Brain microvascular endothelial cell (primary cell): Measurements from ENCODE around the gene ITGA4.

Experiments
- DNase-seq: peaks from one replicate; pipeline ENCODE4 v3.0.0-alpha.2; 2020
- H3K27ac ChIP-seq: fragments of 250-450 bp; sonication (Bioruptor Pico); 2 replicates; pipeline ENCODE4 v1.5.1; 2020; ENCODE audit warnings: mild to moderate bottlenecking, moderate library complexity
- H3K27me3 ChIP-seq: fragments of 250-450 bp; sonication (Bioruptor Pico); replicated peaks from 2 replicates; pipeline ENCODE4 v1.5.1; 2020; ENCODE audit warnings: mild to moderate bottlenecking
- H3K36me3 ChIP-seq: fragments of 250-450 bp; sonication (Bioruptor Pico); replicated peaks from 2 replicates; pipeline ENCODE4 v1.5.1; 2020; ENCODE audit warnings: mild to moderate bottlenecking
- H3K4me3 ChIP-seq: 2 replicates; pipeline ENCODE4 v1.5.1; 2011; ENCODE audit warnings: low read depth, mild to moderate bottlenecking, control low read depth, low read length, moderate library complexity
- CTCF ChIP-seq: IDR thresholded peaks from 2 replicates; pipeline ENCODE4 v1.5.1; 2011; ENCODE audit warnings: low read depth, mild to moderate bottlenecking, moderate library complexity, low read length, control low read depth, inconsistent platforms; ENCODE audit errors: missing control alignments
- in situ Hi-C: cut with HindIII; loops from 2 replicates; pipeline ENCODE4 v1.10.0; 2017; ENCODE audit warnings: low sequenced_read_pairs, low pct_ligation_motif_present

The ITGA4 gene

GRCh38 chr2:181581534-181581933, 124.3 kb downstream of the ITGA4 start:
- peak; percentile 36 for TF ChIP-seq CTCF
- no peak for DNase-seq
- in situ Hi-C loops, result no loop called here

GRCh38 chr2:181585732-181586131, 128.5 kb downstream of the ITGA4 start:
- Histone ChIP-seq H3K4me3 (no peak overlapping the region), H3K27ac (no peak overlapping the region), H3K27me3 (no peaks in the 10 kb centered on the region), H3K36me3 (no peaks in the 10 kb centered on the region)
- TF ChIP-seq CTCF, result no peak
- DNase-seq, result no peak
- in situ Hi-C loops, result no loop called here

More at GRCh38 chr2:181581534-181581933, 124.3 kb downstream of the ITGA4 start:
- Histone ChIP-seq H3K4me3 (no peak overlapping the region), H3K36me3 (no peaks in the 10 kb centered on the region), H3K27me3 (no peaks in the 10 kb centered on the region), H3K27ac (no peak overlapping the region)
